MV-4-11 (cell line): ENCODE measurements around the gene ALPI.
"Not testable (repeated sequence)": the region's sequence is repeated elsewhere in the genome, so short reads cannot be mapped to it uniquely, and the experiment has no call there.

Experiments
- DNase-seq: peaks from one replicate; lab custom pipeline; 2025; lab: John Stamatoyannopoulos, UW

ALPI gene

GRCh38 chr2:232443047-232443446, 12.9 kb upstream of the ALPI start:
- DNase-seq, result not testable (repeated sequence)

GRCh38 chr2:232443669-232444408, 12.1 kb upstream of the ALPI start:
- DNase-seq, result not testable (repeated sequence)

GRCh38 chr2:232444409-232445148, 11.4 kb upstream of the ALPI start:
- DNase-seq, result peak; percentile 64

GRCh38 chr2:232445149-232445885, 10.6 kb upstream of the ALPI start:
- DNase-seq, result not testable (repeated sequence)

- DNase-seq, result not testable (repeated sequence)
These were observed 9.6 kb upstream of the ALPI start for GRCh38 chr2:232446266-232446777.

- DNase-seq, result no peak
These were observed 8.8 kb upstream of the ALPI start for GRCh38 chr2:232447091-232447620.

- no peak for DNase-seq
These were observed 8.2 kb upstream of the ALPI start for GRCh38 chr2:232447638-232448303.

- DNase-seq, result no peak
These were observed 7.7 kb upstream of the ALPI start for GRCh38 chr2:232448304-232448690.

GRCh38 chr2:232449964-232450363, 6.0 kb upstream of the ALPI start:
- DNase-seq, result no peak

- DNase-seq, result not testable (repeated sequence)
These were observed 4.3 kb upstream of the ALPI start for GRCh38 chr2:232451645-232452044.

GRCh38 chr2:232454630-232455029, 1.3 kb upstream of the ALPI start:
- no peak for DNase-seq

GRCh38 chr2:232456296-232457120, 555 bp downstream of the ALPI start:
- DNase-seq, result no peak

- no peak for DNase-seq
These were observed 1.4 kb downstream of the ALPI start for GRCh38 chr2:232457121-232458011.

GRCh38 chr2:232458051-232458660, 2.2 kb downstream of the ALPI start:
- DNase-seq, result no peak

- no peak for DNase-seq
These were observed 2.9 kb downstream of the ALPI start for GRCh38 chr2:232458661-232459418.

- no peak for DNase-seq
These were observed 3.6 kb downstream of the ALPI start for GRCh38 chr2:232459419-232460035.

- no peak for DNase-seq
These were observed 4.2 kb downstream of the ALPI start for GRCh38 chr2:232460171-232460570.
